H9 (cell line): ENCODE measurements around the gene MEIOSIN. TPM values are rescaled to one million over a fixed set of nuclear protein-coding genes. Genes with fewer than 3 reads are reported as not detected.

Experiments
- DNase-seq: peaks from one replicate; pipeline ENCODE4 v3.0.0-alpha.2; 2017
- H2AFZ ChIP-seq: one replicate; pipeline ENCODE4 v1.6.1; 2013; ENCODE audit warnings: mild to moderate bottlenecking, low read length, control low read depth, moderate library complexity
- H2AK5ac ChIP-seq: 2 replicates; pipeline ENCODE4 v1.6.1; 2013; ENCODE audit warnings: low read length, control low read depth, mixed read lengths; ENCODE audit not compliant: insufficient read length
- H2BK120ac ChIP-seq: one replicate; pipeline ENCODE4 v1.6.1; 2013; ENCODE audit warnings: low read depth, mild to moderate bottlenecking, low read length, control low read depth, inconsistent platforms; ENCODE audit not compliant: poor library complexity, severe bottlenecking
- H2BK12ac ChIP-seq: 2 replicates; pipeline ENCODE4 v1.6.1; 2013; ENCODE audit warnings: low read length, control low read depth, mixed read lengths, low read depth; ENCODE audit not compliant: insufficient read length
- H2BK15ac ChIP-seq: 2 replicates; pipeline ENCODE4 v1.6.1; 2013; ENCODE audit warnings: low read depth, low read length, control low read depth
- H2BK20ac ChIP-seq: one replicate; pipeline ENCODE4 v1.6.1; 2013; ENCODE audit warnings: low read depth, mild to moderate bottlenecking, low read length, control low read depth, inconsistent platforms; ENCODE audit not compliant: poor library complexity, severe bottlenecking
- H2BK5ac ChIP-seq: 2 replicates; pipeline ENCODE4 v1.6.1; 2013; ENCODE audit warnings: low read length, control low read depth, mixed read lengths; ENCODE audit not compliant: insufficient read length
- H3K14ac ChIP-seq: 2 replicates; pipeline ENCODE4 v1.6.1; 2013; ENCODE audit warnings: low read length, control low read depth; ENCODE audit not compliant: insufficient read depth
- H3K18ac ChIP-seq: 2 replicates; pipeline ENCODE4 v1.6.1; 2013; ENCODE audit warnings: low read depth, mild to moderate bottlenecking, mixed read lengths, low read length, control low read depth; ENCODE audit not compliant: insufficient read length
- H3K23ac ChIP-seq: 2 replicates; pipeline ENCODE4 v1.6.1; 2013; ENCODE audit warnings: low read length, control low read depth, mixed read lengths, low read depth; ENCODE audit not compliant: insufficient read length
- H3K23me2 ChIP-seq: 2 replicates; pipeline ENCODE4 v1.6.1; 2013; ENCODE audit warnings: low read depth, mild to moderate bottlenecking, mixed read lengths, low read length, control low read depth; ENCODE audit not compliant: insufficient read length, poor library complexity, severe bottlenecking
- H3K27ac ChIP-seq: 2 replicates; pipeline ENCODE4 v1.5.1; 2013; ENCODE audit warnings: low read length, control low read depth, mixed read lengths, low read depth; ENCODE audit not compliant: insufficient read length
- H3K27me3 ChIP-seq: 2 replicates; pipeline ENCODE4 v1.6.1; 2013; ENCODE audit warnings: low read length, control low read depth, inconsistent platforms; ENCODE audit not compliant: insufficient read depth
- H3K4ac ChIP-seq: 2 replicates; pipeline ENCODE4 v1.6.1; 2013; ENCODE audit warnings: low read depth, mild to moderate bottlenecking, control low read depth, inconsistent platforms, low read length, moderate library complexity
- H3K4me1 ChIP-seq: 2 replicates; pipeline ENCODE4 v1.6.1; 2013; ENCODE audit warnings: low read length, control low read depth, inconsistent platforms; ENCODE audit not compliant: insufficient read depth
- H3K4me2 ChIP-seq: 2 replicates; pipeline ENCODE4 v1.6.1; 2013; ENCODE audit warnings: low read length, control low read depth, mixed read lengths; ENCODE audit not compliant: insufficient read length, insufficient read depth
- H3K56ac ChIP-seq: 2 replicates; pipeline ENCODE4 v1.6.1; 2013; ENCODE audit warnings: low read depth, mild to moderate bottlenecking, mixed read lengths, low read length, control low read depth; ENCODE audit not compliant: insufficient read length
- H3K79me1 ChIP-seq: 2 replicates; pipeline ENCODE4 v1.6.1; 2013; ENCODE audit warnings: low read depth, mild to moderate bottlenecking, moderate library complexity, low read length, control low read depth, inconsistent platforms; ENCODE audit not compliant: insufficient read depth, poor library complexity, severe bottlenecking
- H3K79me2 ChIP-seq: 2 replicates; pipeline ENCODE4 v1.6.1; 2013; ENCODE audit warnings: low read length, control low read depth, inconsistent platforms; ENCODE audit not compliant: insufficient read depth
- H3K9ac ChIP-seq: 2 replicates; pipeline ENCODE4 v1.6.1; 2013; ENCODE audit warnings: low read length, control low read depth, mixed read lengths; ENCODE audit not compliant: insufficient read length; ENCODE audit errors: extremely low read depth
- H3K9me3 ChIP-seq: one replicate; pipeline ENCODE4 v1.6.1; 2013; ENCODE audit warnings: low read depth, low read length, inconsistent platforms; ENCODE audit not compliant: control insufficient read depth
- H3T11ph ChIP-seq: one replicate; pipeline ENCODE4 v1.6.1; 2013; ENCODE audit warnings: mild to moderate bottlenecking, low read length, control low read depth, inconsistent platforms
- H4K20me1 ChIP-seq: one replicate; pipeline ENCODE4 v1.6.1; 2013; ENCODE audit not compliant: control insufficient read depth, insufficient read length, insufficient read depth
- H4K5ac ChIP-seq: 2 replicates; pipeline ENCODE4 v1.6.1; 2013; ENCODE audit warnings: low read depth, mild to moderate bottlenecking, mixed read lengths, low read length, control low read depth; ENCODE audit not compliant: insufficient read length
- H4K8ac ChIP-seq: replicated peaks from 2 replicates; pipeline ENCODE4 v1.6.1; 2013; ENCODE audit warnings: low read length, control low read depth, mixed read lengths, low read depth; ENCODE audit not compliant: insufficient read length
- H4K91ac ChIP-seq: 2 replicates; pipeline ENCODE4 v1.6.1; 2013; ENCODE audit warnings: low read depth, mild to moderate bottlenecking, moderate library complexity, mixed read lengths, low read length, control low read depth; ENCODE audit not compliant: insufficient read length
- H3K27ac Mint-ChIP-seq, 3 experiments: 2 replicates in 2 of 3; 3 replicates in 1 of 3; pipeline ENCODE4 v1.8.0; 2020 to 2021; ENCODE audit warnings: mixed read lengths in 3 of 3, mild to moderate bottlenecking in 1 of 3, moderate library complexity in 1 of 3
- H3K27me3 Mint-ChIP-seq: 2 replicates; pipeline ENCODE4 v1.8.0; 2021; ENCODE audit warnings: low read depth, mild to moderate bottlenecking, moderate library complexity, mixed read lengths
- H3K36me3 Mint-ChIP-seq, 3 experiments: 2 replicates in 2 of 3; 3 replicates in 1 of 3; pipeline ENCODE4 v1.8.0; 2020 to 2021; ENCODE audit warnings: low read depth in 3 of 3, mixed read lengths in 3 of 3; ENCODE audit not compliant: insufficient read depth in 1 of 3
- H3K4me1 Mint-ChIP-seq, 2 experiments: 2 replicates each; pipeline ENCODE4 v1.8.0; 2020; ENCODE audit warnings: mixed read lengths in 2 of 2
- H3K4me3 Mint-ChIP-seq, 2 experiments: 2 replicates in 1 of 2; 3 replicates in 1 of 2; pipeline ENCODE4 v1.8.0; 2020 to 2021; ENCODE audit warnings: mild to moderate bottlenecking in 2 of 2, mixed read lengths in 2 of 2, moderate library complexity in 1 of 2
- H3K9me3 Mint-ChIP-seq, 2 experiments: 2 replicates in 1 of 2; 3 replicates in 1 of 2; pipeline ENCODE4 v1.8.0; 2020; ENCODE audit warnings: mild to moderate bottlenecking in 2 of 2, mixed read lengths in 2 of 2, moderate library complexity in 1 of 2
- CTCF ChIP-seq: fragments of 200-600 bp; sonication (generic); conservative IDR thresholded peaks from 3 replicates; pipeline ENCODE4 v1.8.0; 2021; ENCODE audit warnings: antibody characterized with exemption, mild to moderate bottlenecking
- WGBS: extraction: QIAGEN DNeasy Blood & Tissue Kit; methylation state at CpG from one replicate; pipeline ENCODE4 v1.1.7; 2013; ENCODE audit warnings: missing lambda C conversion rate, low lambda C conversion rate, mixed read lengths; ENCODE audit not compliant: insufficient read length; ENCODE audit errors: extremely low coverage; 5-methylcytosine and 5-hydroxymethylcytosine counted together
- total RNA-seq: library from RNA; stranded (reverse); gene quantifications from 2 replicates; pipeline ENCODE4 v1.2.1, GENCODE V29; 2021

The MEIOSIN gene
- total RNA-seq, 1 experiment from 2014 or later: not detected

GRCh38 chr19:45790942-45791341, 57.7 kb downstream of the MEIOSIN start:
- Histone ChIP-seq H3K27me3 (no peaks in the 10 kb centered on the region), H3K9me3 (no peaks in the 10 kb centered on the region), H2BK20ac (no peak overlapping the region), H3T11ph (no peak overlapping the region), H3K23me2 (peaks cover 7% of the 10 kb centered on the region), H3K27ac (no peak overlapping the region), H3K9ac (no peak overlapping the region), H3K79me2 (0 out of 2 replicates have a peak, but pooled peaks cover 3% of the 10 kb centered on the region), H4K20me1 (no peaks in the 10 kb centered on the region), H2BK5ac (no peak overlapping the region), H2BK12ac (no peak overlapping the region), H3K14ac (no peak overlapping the region), H3K4ac (no peak overlapping the region), H3K79me1 (peaks cover 8% of the 10 kb centered on the region), H2AFZ (no peak overlapping the region), H4K5ac (no peak overlapping the region), H4K8ac (no peak overlapping the region), H4K91ac (no peak overlapping the region), H3K18ac (no peak overlapping the region), H2AK5ac (no peak overlapping the region), H2BK120ac (no peak overlapping the region), H3K23ac (no peak overlapping the region), H3K4me2 (no peak overlapping the region), H3K4me1 (0 out of 2 replicates have a peak, but pooled peaks cover 3% of the 10 kb centered on the region), H3K56ac (no peak overlapping the region), H2BK15ac (no peak overlapping the region)
- no peak for TF ChIP-seq CTCF
- WGBS: no CpG with 5 or more reads among the region's 8 CpGs
- Mint-ChIP-seq H3K27me3 (peaks cover 16% of the 10 kb centered on the region), H3K4me1 (peaks cover 20 to 25% of the 10 kb centered on the region in 2 experiments), H3K27ac (peak overlapping the region in 1 of 3 experiments; percentile 57; a peak in 1 of 7 replicates), H3K9me3 (peaks cover 0 to 2% of the 10 kb centered on the region in 2 experiments; a peak in 1 of 5 replicates), H3K4me3 (peak overlapping the region; percentile 95 to 98), H3K36me3 (peaks cover 25 to 48% (median 47%) of the 10 kb centered on the region in 3 experiments)
- DNase-seq: no peak
